H9 (cell line): Measurements from ENCODE around the gene RASIP1. TPM values are rescaled to one million over a fixed set of nuclear protein-coding genes. Genes with fewer than 3 reads are reported as not detected.

Experiments used
- DNase-seq: peaks from one replicate; pipeline ENCODE4 v3.0.0-alpha.2; 2017
- H2AFZ ChIP-seq: one replicate; pipeline ENCODE4 v1.6.1; 2013; ENCODE audit warnings: mild to moderate bottlenecking, low read length, control low read depth, moderate library complexity
- H2AK5ac ChIP-seq: 2 replicates; pipeline ENCODE4 v1.6.1; 2013; ENCODE audit warnings: low read length, control low read depth, mixed read lengths; ENCODE audit not compliant: insufficient read length
- H2BK120ac ChIP-seq: one replicate; pipeline ENCODE4 v1.6.1; 2013; ENCODE audit warnings: low read depth, mild to moderate bottlenecking, low read length, control low read depth, inconsistent platforms; ENCODE audit not compliant: poor library complexity, severe bottlenecking
- H2BK12ac ChIP-seq: 2 replicates; pipeline ENCODE4 v1.6.1; 2013; ENCODE audit warnings: low read length, control low read depth, mixed read lengths, low read depth; ENCODE audit not compliant: insufficient read length
- H2BK15ac ChIP-seq: 2 replicates; pipeline ENCODE4 v1.6.1; 2013; ENCODE audit warnings: low read depth, low read length, control low read depth
- H2BK20ac ChIP-seq: one replicate; pipeline ENCODE4 v1.6.1; 2013; ENCODE audit warnings: low read depth, mild to moderate bottlenecking, low read length, control low read depth, inconsistent platforms; ENCODE audit not compliant: poor library complexity, severe bottlenecking
- H2BK5ac ChIP-seq: 2 replicates; pipeline ENCODE4 v1.6.1; 2013; ENCODE audit warnings: low read length, control low read depth, mixed read lengths; ENCODE audit not compliant: insufficient read length
- H3K14ac ChIP-seq: 2 replicates; pipeline ENCODE4 v1.6.1; 2013; ENCODE audit warnings: low read length, control low read depth; ENCODE audit not compliant: insufficient read depth
- H3K18ac ChIP-seq: 2 replicates; pipeline ENCODE4 v1.6.1; 2013; ENCODE audit warnings: low read depth, mild to moderate bottlenecking, mixed read lengths, low read length, control low read depth; ENCODE audit not compliant: insufficient read length
- H3K23ac ChIP-seq: 2 replicates; pipeline ENCODE4 v1.6.1; 2013; ENCODE audit warnings: low read length, control low read depth, mixed read lengths, low read depth; ENCODE audit not compliant: insufficient read length
- H3K23me2 ChIP-seq: 2 replicates; pipeline ENCODE4 v1.6.1; 2013; ENCODE audit warnings: low read depth, mild to moderate bottlenecking, mixed read lengths, low read length, control low read depth; ENCODE audit not compliant: insufficient read length, poor library complexity, severe bottlenecking
- H3K27ac ChIP-seq: 2 replicates; pipeline ENCODE4 v1.5.1; 2013; ENCODE audit warnings: low read length, control low read depth, mixed read lengths, low read depth; ENCODE audit not compliant: insufficient read length
- H3K27me3 ChIP-seq: 2 replicates; pipeline ENCODE4 v1.6.1; 2013; ENCODE audit warnings: low read length, control low read depth, inconsistent platforms; ENCODE audit not compliant: insufficient read depth
- H3K4ac ChIP-seq: 2 replicates; pipeline ENCODE4 v1.6.1; 2013; ENCODE audit warnings: low read depth, mild to moderate bottlenecking, control low read depth, inconsistent platforms, low read length, moderate library complexity
- H3K4me1 ChIP-seq: 2 replicates; pipeline ENCODE4 v1.6.1; 2013; ENCODE audit warnings: low read length, control low read depth, inconsistent platforms; ENCODE audit not compliant: insufficient read depth
- H3K4me2 ChIP-seq: 2 replicates; pipeline ENCODE4 v1.6.1; 2013; ENCODE audit warnings: low read length, control low read depth, mixed read lengths; ENCODE audit not compliant: insufficient read length, insufficient read depth
- H3K56ac ChIP-seq: 2 replicates; pipeline ENCODE4 v1.6.1; 2013; ENCODE audit warnings: low read depth, mild to moderate bottlenecking, mixed read lengths, low read length, control low read depth; ENCODE audit not compliant: insufficient read length
- H3K79me1 ChIP-seq: 2 replicates; pipeline ENCODE4 v1.6.1; 2013; ENCODE audit warnings: low read depth, mild to moderate bottlenecking, moderate library complexity, low read length, control low read depth, inconsistent platforms; ENCODE audit not compliant: insufficient read depth, poor library complexity, severe bottlenecking
- H3K79me2 ChIP-seq: 2 replicates; pipeline ENCODE4 v1.6.1; 2013; ENCODE audit warnings: low read length, control low read depth, inconsistent platforms; ENCODE audit not compliant: insufficient read depth
- H3K9ac ChIP-seq: 2 replicates; pipeline ENCODE4 v1.6.1; 2013; ENCODE audit warnings: low read length, control low read depth, mixed read lengths; ENCODE audit not compliant: insufficient read length; ENCODE audit errors: extremely low read depth
- H3K9me3 ChIP-seq: one replicate; pipeline ENCODE4 v1.6.1; 2013; ENCODE audit warnings: low read depth, low read length, inconsistent platforms; ENCODE audit not compliant: control insufficient read depth
- H3T11ph ChIP-seq: one replicate; pipeline ENCODE4 v1.6.1; 2013; ENCODE audit warnings: mild to moderate bottlenecking, low read length, control low read depth, inconsistent platforms
- H4K20me1 ChIP-seq: one replicate; pipeline ENCODE4 v1.6.1; 2013; ENCODE audit not compliant: control insufficient read depth, insufficient read length, insufficient read depth
- H4K5ac ChIP-seq: 2 replicates; pipeline ENCODE4 v1.6.1; 2013; ENCODE audit warnings: low read depth, mild to moderate bottlenecking, mixed read lengths, low read length, control low read depth; ENCODE audit not compliant: insufficient read length
- H4K8ac ChIP-seq: replicated peaks from 2 replicates; pipeline ENCODE4 v1.6.1; 2013; ENCODE audit warnings: low read length, control low read depth, mixed read lengths, low read depth; ENCODE audit not compliant: insufficient read length
- H4K91ac ChIP-seq: 2 replicates; pipeline ENCODE4 v1.6.1; 2013; ENCODE audit warnings: low read depth, mild to moderate bottlenecking, moderate library complexity, mixed read lengths, low read length, control low read depth; ENCODE audit not compliant: insufficient read length
- H3K27ac Mint-ChIP-seq, 3 experiments: 2 replicates in 2 of 3; 3 replicates in 1 of 3; pipeline ENCODE4 v1.8.0; 2020 to 2021; ENCODE audit warnings: mixed read lengths in 3 of 3, mild to moderate bottlenecking in 1 of 3, moderate library complexity in 1 of 3
- H3K27me3 Mint-ChIP-seq: 2 replicates; pipeline ENCODE4 v1.8.0; 2021; ENCODE audit warnings: low read depth, mild to moderate bottlenecking, moderate library complexity, mixed read lengths
- H3K36me3 Mint-ChIP-seq, 3 experiments: 2 replicates in 2 of 3; 3 replicates in 1 of 3; pipeline ENCODE4 v1.8.0; 2020 to 2021; ENCODE audit warnings: low read depth in 3 of 3, mixed read lengths in 3 of 3; ENCODE audit not compliant: insufficient read depth in 1 of 3
- H3K4me1 Mint-ChIP-seq, 2 experiments: 2 replicates each; pipeline ENCODE4 v1.8.0; 2020; ENCODE audit warnings: mixed read lengths in 2 of 2
- H3K4me3 Mint-ChIP-seq, 2 experiments: 2 replicates in 1 of 2; 3 replicates in 1 of 2; pipeline ENCODE4 v1.8.0; 2020 to 2021; ENCODE audit warnings: mild to moderate bottlenecking in 2 of 2, mixed read lengths in 2 of 2, moderate library complexity in 1 of 2
- H3K9me3 Mint-ChIP-seq, 2 experiments: 2 replicates in 1 of 2; 3 replicates in 1 of 2; pipeline ENCODE4 v1.8.0; 2020; ENCODE audit warnings: mild to moderate bottlenecking in 2 of 2, mixed read lengths in 2 of 2, moderate library complexity in 1 of 2
- WGBS: extraction: QIAGEN DNeasy Blood & Tissue Kit; methylation state at CpG from one replicate; pipeline ENCODE4 v1.1.7; 2013; ENCODE audit warnings: missing lambda C conversion rate, low lambda C conversion rate, mixed read lengths; ENCODE audit not compliant: insufficient read length; ENCODE audit errors: extremely low coverage; 5-methylcytosine and 5-hydroxymethylcytosine counted together
- total RNA-seq: library from RNA; stranded (reverse); gene quantifications from 2 replicates; pipeline ENCODE4 v1.2.1, GENCODE V29; 2021
- TF ChIP-seq, protein P1 (sequence below): fragments of 200-600 bp; sonication (generic); conservative IDR thresholded peaks from 3 replicates; pipeline ENCODE4 v1.8.0; 2021; ENCODE audit warnings: antibody characterized with exemption, mild to moderate bottlenecking

The RASIP1 gene
- total RNA-seq, 1 experiment from 2014 or later, result 2.4 TPM

DNA sequence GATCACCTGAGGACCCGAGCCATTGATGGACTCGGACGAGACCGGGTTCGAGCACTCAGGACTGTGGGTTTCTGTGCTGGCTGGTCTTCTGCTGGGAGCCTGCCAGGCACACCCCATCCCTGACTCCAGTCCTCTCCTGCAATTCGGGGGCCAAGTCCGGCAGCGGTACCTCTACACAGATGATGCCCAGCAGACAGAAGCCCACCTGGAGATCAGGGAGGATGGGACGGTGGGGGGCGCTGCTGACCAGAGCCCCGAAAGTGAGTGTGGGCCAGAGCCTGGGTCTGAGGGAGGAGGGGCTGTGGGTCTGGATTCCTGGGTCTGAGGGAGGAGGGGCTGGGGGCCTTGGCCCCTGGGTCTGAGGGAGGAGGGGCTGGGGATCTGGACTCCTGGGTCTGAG, 15.8 kb upstream of the RASIP1 start:
- Histone ChIP-seq H2BK20ac (no peak overlapping the region), H3K56ac (no peak overlapping the region), H3K23me2 (peaks cover 8% of the 10 kb centered on the region), H3K23ac (no peak overlapping the region), H2BK120ac (peak overlapping the region; percentile 89), H3K79me1 (no peaks in the 10 kb centered on the region), H4K5ac (no peak overlapping the region), H3K79me2 (peaks cover 1% of the 10 kb centered on the region; the same call in 1 of the 2 replicates), H3T11ph (no peak overlapping the region), H3K9me3 (no peaks in the 10 kb centered on the region), H3K4ac (peak overlapping the region; percentile 48; the same call in 1 of the 2 replicates), H3K27ac (no peak overlapping the region), H2BK12ac (peak overlapping the region; percentile 67), H4K20me1 (no peaks in the 10 kb centered on the region), H2AK5ac (peak overlapping the region; percentile 91), H3K27me3 (no peaks in the 10 kb centered on the region), H3K14ac (peak overlapping the region; percentile 87), H2AFZ (no peak overlapping the region), H4K91ac (peak overlapping the region; percentile 39), H2BK15ac (no peak overlapping the region), H3K4me2 (no peak overlapping the region), H3K9ac (no peak overlapping the region), H4K8ac (no peak overlapping the region), H2BK5ac (no peak overlapping the region), H3K4me1 (peaks cover 10% of the 10 kb centered on the region; the same call in 1 of the 2 replicates), H3K18ac (peak overlapping the region; percentile 12)
- H3K4me3 Mint-ChIP-seq, result no peak overlapping the region
- TF ChIP-seq, protein P1, sequence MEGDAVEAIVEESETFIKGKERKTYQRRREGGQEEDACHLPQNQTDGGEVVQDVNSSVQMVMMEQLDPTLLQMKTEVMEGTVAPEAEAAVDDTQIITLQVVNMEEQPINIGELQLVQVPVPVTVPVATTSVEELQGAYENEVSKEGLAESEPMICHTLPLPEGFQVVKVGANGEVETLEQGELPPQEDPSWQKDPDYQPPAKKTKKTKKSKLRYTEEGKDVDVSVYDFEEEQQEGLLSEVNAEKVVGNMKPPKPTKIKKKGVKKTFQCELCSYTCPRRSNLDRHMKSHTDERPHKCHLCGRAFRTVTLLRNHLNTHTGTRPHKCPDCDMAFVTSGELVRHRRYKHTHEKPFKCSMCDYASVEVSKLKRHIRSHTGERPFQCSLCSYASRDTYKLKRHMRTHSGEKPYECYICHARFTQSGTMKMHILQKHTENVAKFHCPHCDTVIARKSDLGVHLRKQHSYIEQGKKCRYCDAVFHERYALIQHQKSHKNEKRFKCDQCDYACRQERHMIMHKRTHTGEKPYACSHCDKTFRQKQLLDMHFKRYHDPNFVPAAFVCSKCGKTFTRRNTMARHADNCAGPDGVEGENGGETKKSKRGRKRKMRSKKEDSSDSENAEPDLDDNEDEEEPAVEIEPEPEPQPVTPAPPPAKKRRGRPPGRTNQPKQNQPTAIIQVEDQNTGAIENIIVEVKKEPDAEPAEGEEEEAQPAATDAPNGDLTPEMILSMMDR, result no peak
- peak overlapping the region in 2 of 3 experiments; percentile 16 to 82; a peak in 2 of 7 replicates for H3K27ac Mint-ChIP-seq
- no peaks in the 10 kb centered on the region; a peak in 1 of 5 replicates for H3K9me3 Mint-ChIP-seq
- peaks cover 2 to 3% (median 2%) of the 10 kb centered on the region in 3 experiments; a peak in 5 of 7 replicates for H3K36me3 Mint-ChIP-seq
- no CpG with 5 or more reads among the region's 11 CpGs for WGBS
- H3K4me1 Mint-ChIP-seq, result peaks cover 31 to 46% of the 10 kb centered on the region in 2 experiments
- H3K27me3 Mint-ChIP-seq, result peaks cover 20% of the 10 kb centered on the region
- DNase-seq, result no peak
